HepG2 (cell line): Measurements from ENCODE around the gene RBM34. TPM values are rescaled to one million over a fixed set of nuclear protein-coding genes. Genes with fewer than 3 reads are reported as not detected.

Experiments
- ATAC-seq: fragments of 200-7000 bp; cut with Tn5 transposase; 3 replicates; pipeline ENCODE4 v1.9.1; 2020; ENCODE audit warnings: mild to moderate bottlenecking, moderate library complexity
- BruUV-seq: library from RNA; stranded (reverse); fragments of 400-500 nt; replicated peaks from 2 replicates; lab custom pipeline; 2021; lab: Mats Ljungman, UMichigan
- CTCF ChIA-PET: fragments of 300-600 bp; formaldehyde crosslinking; extraction: SDS; loops from one replicate; lab custom pipeline; 2021; ENCODE audit warnings: low total read pairs, inconsistent platforms, low intra/inter-chr PET ratio; lab: Yijun Ruan, JAX
- POLR2A ChIA-PET: fragments of 350-600 bp; sonication (Branson Sonifier 250); formaldehyde crosslinking; loops from one replicate; lab custom pipeline; 2020; ENCODE audit warnings: antibody characterized with exemption, inconsistent platforms; lab: Yijun Ruan, JAX
- DNase-seq: peaks from one replicate; pipeline ENCODE4 v3.0.0-alpha.2; 2015; ENCODE audit warnings: low spot score
- FAIRE-seq: peaks from 3 replicates; lab custom pipeline; 2011; peaks lifted over from hg19 to GRCh38; lab: Jason Lieb, UNC
- H2AFZ ChIP-seq: one replicate; pipeline ENCODE4 v1.6.1; 2011; ENCODE audit warnings: low read length, inconsistent platforms
- H3K27ac ChIP-seq: fragments of 300-600 bp; 3 replicates; pipeline ENCODE4 v1.8.0; 2011; ENCODE audit warnings: mixed run types, mild to moderate bottlenecking, mixed read lengths, low read length, inconsistent platforms; ENCODE audit not compliant: insufficient read depth; ENCODE audit errors: extremely low read length
- H3K27me3 ChIP-seq, 2 experiments: fragments of 200-600 bp in 1 of 2; 2 replicates in 1 of 2; 3 replicates in 1 of 2; pipeline versions ENCODE4 v1.6.0 to v1.8.0; 2011; ENCODE audit warnings: low read length in 2 of 2, mild to moderate bottlenecking in 2 of 2, moderate library complexity in 2 of 2, inconsistent platforms in 1 of 2; ENCODE audit not compliant: insufficient read depth in 2 of 2, control insufficient read depth in 1 of 2
- H3K36me3 ChIP-seq, 2 experiments: fragments of 200-600 bp in 1 of 2; replicated peaks in 1 of 2; 2 replicates in 1 of 2; 3 replicates in 1 of 2; pipeline versions ENCODE4 v1.5.1 to v1.8.0; 2011; ENCODE audit warnings: low read length in 2 of 2, inconsistent platforms in 1 of 2; ENCODE audit not compliant: insufficient read depth in 2 of 2, control insufficient read depth in 1 of 2
- H3K4me1 ChIP-seq: 2 replicates; pipeline ENCODE4 v1.5.1; 2012; ENCODE audit warnings: low read length, inconsistent platforms; ENCODE audit not compliant: insufficient read depth
- H3K4me2 ChIP-seq: 2 replicates; pipeline ENCODE4 v1.6.0; 2011; ENCODE audit warnings: low read depth, low read length, inconsistent platforms
- H3K4me3 ChIP-seq, 3 experiments: fragments of 200-600 bp in 1 of 3; sonication (generic), shearing (Covaris generic) in 1 of 3; replicated peaks in 1 of 3; 2 replicates each; pipeline ENCODE4 v1.5.1; 2011 to 2016; ENCODE audit warnings: low read length in 3 of 3, inconsistent platforms in 2 of 3, low read depth in 2 of 3, mild to moderate bottlenecking in 2 of 3, control low read depth in 1 of 3, mixed read lengths in 1 of 3; ENCODE audit not compliant: insufficient read depth in 1 of 3
- H3K79me2 ChIP-seq: one replicate; pipeline ENCODE4 v1.6.1; 2011; ENCODE audit warnings: low read length, inconsistent platforms; ENCODE audit not compliant: insufficient read depth
- H3K9ac ChIP-seq: 2 replicates; pipeline ENCODE4 v1.6.0; 2011; ENCODE audit warnings: mild to moderate bottlenecking, low read depth, low read length, inconsistent platforms; ENCODE audit not compliant: insufficient read depth
- H3K9me3 ChIP-seq: 2 replicates; pipeline ENCODE4 v1.5.1; 2012; ENCODE audit warnings: mild to moderate bottlenecking, low read length
- H4K20me1 ChIP-seq: 2 replicates; pipeline ENCODE4 v1.6.0; 2011; ENCODE audit warnings: inconsistent platforms, mild to moderate bottlenecking, low read length, moderate library complexity; ENCODE audit not compliant: insufficient read depth
- GABPA ChIP-seq, 2 experiments: IDR thresholded peaks; 2 replicates each; pipeline ENCODE4 v1.6.1; 2011 to 2016; ENCODE audit warnings: low read depth in 2 of 2, low read length in 1 of 2, missing biosample characterization in 1 of 2, missing genetic modification characterization in 1 of 2
- IKZF4 ChIP-seq: sonication (generic); formaldehyde crosslinking; IDR thresholded peaks from 2 replicates; pipeline ENCODE4 v1.5.1; 2020; ENCODE audit warnings: borderline replicate concordance, mild to moderate bottlenecking, low read depth, missing genetic modification reagents; ENCODE audit errors: not compliant biosample characterization
- KMT2A ChIP-seq: sonication (generic); formaldehyde crosslinking; IDR thresholded peaks from 2 replicates; pipeline ENCODE4 v1.4.0; 2020; ENCODE audit warnings: missing genetic modification reagents
- NCOA2 ChIP-seq: sonication (generic); formaldehyde crosslinking; IDR thresholded peaks from 2 replicates; pipeline ENCODE4 v1.8.0; 2022; ENCODE audit warnings: inconsistent platforms
- SOX5 ChIP-seq: IDR thresholded peaks from 2 replicates; pipeline ENCODE4 v1.6.1; 2016; ENCODE audit warnings: borderline replicate concordance
- ZFP1 ChIP-seq: IDR thresholded peaks from 2 replicates; pipeline ENCODE4 v1.6.1; 2016
- ZNF589 ChIP-seq: sonication (generic); formaldehyde crosslinking; conservative IDR thresholded peaks from 2 replicates; pipeline ENCODE4 v1.8.0; 2022; ENCODE audit warnings: mild to moderate bottlenecking, moderate library complexity, missing genetic modification reagents
- ZNF616 ChIP-seq: sonication (generic); formaldehyde crosslinking; IDR thresholded peaks from 2 replicates; pipeline ENCODE4 v1.5.0; 2020; ENCODE audit warnings: low read depth, mild to moderate bottlenecking, missing genetic modification reagents
- ZNF782 ChIP-seq: sonication (generic); formaldehyde crosslinking; IDR thresholded peaks from 2 replicates; pipeline ENCODE4 v1.4.0; 2020; ENCODE audit warnings: missing genetic modification reagents, mild to moderate bottlenecking, borderline replicate concordance
- ZSCAN29 ChIP-seq: sonication (generic); formaldehyde crosslinking; conservative IDR thresholded peaks from 2 replicates; pipeline ENCODE4 v1.4.0; 2020; ENCODE audit warnings: mild to moderate bottlenecking, missing genetic modification reagents
- WGBS: methylation state at CpG from one replicate; pipeline ENCODE4 v1.1.6; 2017; ENCODE audit warnings: low lambda C conversion rate; 5-methylcytosine and 5-hydroxymethylcytosine counted together
- in situ Hi-C: cut with HindIII; loops from 2 replicates; pipeline ENCODE4 v1.10.0; 2017; ENCODE audit warnings: low pct_unique_long_range_greater_than_20kb; ENCODE audit not compliant: extremely low pct_ligation_motif_present
- intact Hi-C: fragments of 100-400 bp; cut with micrococcal nuclease; formaldehyde crosslinking; loops from one replicate; pipeline ENCODE4 v1.10.0; 2022; ENCODE audit not compliant: unreplicated experiment
- polyA plus RNA-seq, 8 experiments: library from polyadenylated mRNA; depleted of rRNA in 3 of 8; stranded (reverse) in 7 of 8; unstranded in 1 of 8; fragments of >200 nt; fragmentation: Illumina TruSeq in 4 of 8; extraction: Trizol in 4 of 8; gene quantifications; 2 replicates each; pipeline versions ENCODE4 v1.2.1 to v1.2.3, GENCODE V29; 2011 to 2016; ENCODE audit warnings: low read depth in 4 of 8, missing spikeins in 1 of 8, mixed read lengths in 1 of 8; ENCODE audit not compliant: insufficient read depth in 1 of 8
- total RNA-seq, 5 experiments: library from RNA; depleted of rRNA; stranded (reverse); fragments of >200 nt; fragmentation: Illumina TruSeq; extraction: Trizol; gene quantifications; 2 replicates each; pipeline ENCODE4 v1.2.3, GENCODE V29; 2016; ENCODE audit warnings: low read depth in 1 of 5
- TF ChIP-seq, protein P1 (sequence below): sonication (generic); formaldehyde crosslinking; IDR thresholded peaks from 2 replicates; pipeline ENCODE4 v1.8.1; 2023; ENCODE audit warnings: mild to moderate bottlenecking, inconsistent platforms, moderate library complexity, missing genetic modification reagents, borderline replicate concordance
- TF ChIP-seq, protein P2 (sequence below): IDR thresholded peaks from 2 replicates; pipeline ENCODE4 v1.6.1; 2012; ENCODE audit warnings: low read depth, low read length, improper control_type of control experiment

The RBM34 gene
- total and polyA plus RNA-seq, 2 of the 13 experiments (the other 11 are each of a cell fraction or from before 2014, with no cell fraction given), result 34.7 to 73.0 TPM

DNA sequence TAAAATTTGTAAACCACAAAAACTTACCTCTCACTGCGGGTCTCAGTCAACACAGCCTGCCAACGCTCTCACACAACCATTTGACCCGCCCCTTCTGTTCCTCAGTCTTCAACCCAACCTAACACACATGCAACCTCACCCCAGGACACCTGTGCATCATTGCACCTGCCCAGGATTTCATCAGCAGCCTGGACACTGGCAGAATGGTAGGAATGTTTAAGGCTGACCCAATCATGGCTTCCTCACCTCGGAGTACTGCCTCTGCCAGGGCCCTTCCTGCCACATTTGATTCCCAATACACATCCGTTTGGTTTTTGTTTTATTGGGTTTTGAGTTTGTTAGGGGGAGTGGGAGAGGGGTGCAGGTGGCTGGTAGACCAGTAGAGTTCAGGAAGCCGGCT lies 73.1 kb downstream of the RBM34 start:
- H3K79me2 ChIP-seq, result no peaks in the 10 kb centered on the region
- BruUV-seq, result no TSS peak
- in situ Hi-C loops, result loop anchor here (10.0 kb wide), 2 partner anchors 193 to 363 kb away; no protein-coding TSS in a partner anchor
- ChIA-PET POLR2A (interaction anchor here (2.1 kb wide), 1 partner anchor 112 kb away, joined by 7 read pairs; no protein-coding TSS in a partner anchor), CTCF (no interaction called here)
- peaks cover 53% of the 10 kb centered on the region for H3K4me1 ChIP-seq
- no peak overlapping the region for H3K27ac ChIP-seq
- intact Hi-C loops, result loop anchor here (10.0 kb wide), 1 partner anchor 333 kb away; no protein-coding TSS in a partner anchor
- 91% methylated on average over 6 of the region's 6 CpGs for WGBS
- no peaks in the 10 kb centered on the region for H3K9me3 ChIP-seq
- FAIRE-seq, result no peak
- ATAC-seq, result no peak
- TF ChIP-seq ZNF589 (CRISPR knock-in tag), result no peak
- no peak for TF ChIP-seq ZFP1
- TF ChIP-seq IKZF4, result no peak
- TF ChIP-seq KMT2A (CRISPR knock-in tag), result no peak
- TF ChIP-seq, protein P1, sequence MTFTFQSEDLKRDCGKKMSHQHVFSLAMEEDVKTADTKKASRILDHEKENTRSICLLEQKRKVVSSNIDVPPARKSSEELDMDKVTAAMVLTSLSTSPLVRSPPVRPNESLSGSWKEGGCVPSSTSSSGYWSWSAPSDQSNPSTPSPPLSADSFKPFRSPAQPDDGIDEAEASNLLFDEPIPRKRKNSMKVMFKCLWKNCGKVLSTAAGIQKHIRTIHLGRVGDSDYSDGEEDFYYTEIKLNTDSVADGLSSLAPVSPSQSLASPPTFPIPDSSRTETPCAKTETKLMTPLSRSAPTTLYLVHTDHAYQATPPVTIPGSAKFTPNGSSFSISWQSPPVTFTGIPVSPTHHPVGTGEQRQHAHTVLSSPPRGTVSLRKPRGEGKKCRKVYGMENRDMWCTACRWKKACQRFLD (CRISPR knock-in tag), result no peak
- TF ChIP-seq, protein P2, sequence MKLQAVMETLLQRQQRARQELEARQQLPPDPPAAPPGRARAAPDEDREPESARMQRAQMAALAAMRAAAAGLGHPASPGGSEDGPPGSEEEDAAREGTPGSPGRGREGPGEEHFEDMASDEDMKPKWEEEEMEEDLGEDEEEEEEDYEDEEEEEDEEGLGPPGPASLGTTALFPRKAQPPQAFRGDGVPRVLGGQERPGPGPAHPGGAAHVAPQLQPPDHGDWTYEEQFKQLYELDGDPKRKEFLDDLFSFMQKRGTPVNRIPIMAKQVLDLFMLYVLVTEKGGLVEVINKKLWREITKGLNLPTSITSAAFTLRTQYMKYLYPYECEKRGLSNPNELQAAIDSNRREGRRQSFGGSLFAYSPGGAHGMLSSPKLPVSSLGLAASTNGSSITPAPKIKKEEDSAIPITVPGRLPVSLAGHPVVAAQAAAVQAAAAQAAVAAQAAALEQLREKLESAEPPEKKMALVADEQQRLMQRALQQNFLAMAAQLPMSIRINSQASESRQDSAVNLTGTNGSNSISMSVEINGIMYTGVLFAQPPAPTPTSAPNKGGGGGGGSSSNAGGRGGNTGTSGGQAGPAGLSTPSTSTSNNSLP, result no peak
- TF ChIP-seq ZNF782 (CRISPR knock-in tag), result no peak
- no peak for TF ChIP-seq SOX5
- no peak for TF ChIP-seq ZNF616 (CRISPR knock-in tag)
- no peak for TF ChIP-seq ZSCAN29
- no peak for TF ChIP-seq NCOA2 (CRISPR knock-in tag)
- TF ChIP-seq GABPA (IDR thresholded peaks at IDR 0.05; ENCODE audit: low read depth, low read length), result no peak
- no peak for TF ChIP-seq GABPA (CRISPR knock-in tag; IDR thresholded peaks at IDR 0.05; ENCODE audit: low read depth)
- DNase-seq, result no peak
- no peak overlapping the region for H3K4me2 ChIP-seq
- no peaks in the 10 kb centered on the region for H4K20me1 ChIP-seq
- no peaks in the 10 kb centered on the region for H3K27me3 ChIP-seq
- H3K4me3 ChIP-seq, result no peak overlapping the region
- H3K9ac ChIP-seq, result no peak overlapping the region
- H3K36me3 ChIP-seq, result no peaks in the 10 kb centered on the region
- no peak overlapping the region for H2AFZ ChIP-seq
